GM12872 (cell line): ENCODE results near the gene CTNNA3.

ENCODE experiments used
- TF ChIP-seq, protein P1 (sequence below): IDR thresholded peaks from 3 replicates; pipeline ENCODE4 v1.5.1; 2011; ENCODE audit warnings: low read depth, mild to moderate bottlenecking, low read length, moderate library complexity; ENCODE audit not compliant: insufficient read depth

CTNNA3 gene

DNA sequence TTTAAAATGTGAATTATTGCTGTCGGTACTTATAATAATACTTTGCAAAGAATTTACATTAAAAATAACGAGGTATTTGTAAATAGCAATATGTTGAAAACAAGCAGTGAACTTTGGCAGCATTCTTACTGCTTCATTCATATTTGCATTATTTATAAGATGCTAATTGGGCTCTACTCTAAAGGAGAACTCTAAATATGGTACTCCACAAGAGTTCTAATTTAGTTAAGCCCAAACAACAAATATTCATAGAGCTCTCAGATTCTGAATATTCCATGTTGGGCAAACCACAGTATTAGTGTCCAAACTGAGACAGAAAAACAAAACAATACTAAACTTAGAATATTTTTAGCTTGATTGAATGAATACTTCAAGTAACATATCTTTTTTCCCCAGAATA, 1674.6 kb downstream of the CTNNA3 start:
- TF ChIP-seq, protein P1, sequence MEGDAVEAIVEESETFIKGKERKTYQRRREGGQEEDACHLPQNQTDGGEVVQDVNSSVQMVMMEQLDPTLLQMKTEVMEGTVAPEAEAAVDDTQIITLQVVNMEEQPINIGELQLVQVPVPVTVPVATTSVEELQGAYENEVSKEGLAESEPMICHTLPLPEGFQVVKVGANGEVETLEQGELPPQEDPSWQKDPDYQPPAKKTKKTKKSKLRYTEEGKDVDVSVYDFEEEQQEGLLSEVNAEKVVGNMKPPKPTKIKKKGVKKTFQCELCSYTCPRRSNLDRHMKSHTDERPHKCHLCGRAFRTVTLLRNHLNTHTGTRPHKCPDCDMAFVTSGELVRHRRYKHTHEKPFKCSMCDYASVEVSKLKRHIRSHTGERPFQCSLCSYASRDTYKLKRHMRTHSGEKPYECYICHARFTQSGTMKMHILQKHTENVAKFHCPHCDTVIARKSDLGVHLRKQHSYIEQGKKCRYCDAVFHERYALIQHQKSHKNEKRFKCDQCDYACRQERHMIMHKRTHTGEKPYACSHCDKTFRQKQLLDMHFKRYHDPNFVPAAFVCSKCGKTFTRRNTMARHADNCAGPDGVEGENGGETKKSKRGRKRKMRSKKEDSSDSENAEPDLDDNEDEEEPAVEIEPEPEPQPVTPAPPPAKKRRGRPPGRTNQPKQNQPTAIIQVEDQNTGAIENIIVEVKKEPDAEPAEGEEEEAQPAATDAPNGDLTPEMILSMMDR: no peak

GRCh38 chr10:66008221-66008620, 1687.8 kb downstream of the CTNNA3 start:
- TF ChIP-seq, protein P1: no peak

DNA sequence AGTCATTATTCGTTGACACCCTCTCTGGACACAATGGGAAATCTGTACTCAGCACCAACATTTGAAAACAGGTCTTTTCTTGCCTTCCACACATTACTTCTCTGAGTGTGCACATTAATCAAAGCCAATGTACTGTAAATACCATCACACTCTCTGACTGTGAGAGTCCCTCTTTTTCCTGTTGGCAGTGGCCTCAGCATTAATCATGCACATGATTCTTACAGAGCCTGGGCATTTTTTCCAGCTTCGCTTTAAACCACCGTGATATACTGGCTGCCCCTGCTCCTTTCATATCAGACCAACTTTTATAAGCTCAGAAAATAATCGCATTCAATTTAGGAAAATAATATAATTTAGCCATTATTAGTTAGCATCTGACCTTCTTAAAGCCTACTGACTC, 1689.6 kb downstream of the CTNNA3 start:
- TF ChIP-seq, protein P1: no peak

- TF ChIP-seq, protein P1: no peak
These were observed 1702.5 kb downstream of the CTNNA3 start for GRCh38 chr10:65993451-65993850.

DNA sequence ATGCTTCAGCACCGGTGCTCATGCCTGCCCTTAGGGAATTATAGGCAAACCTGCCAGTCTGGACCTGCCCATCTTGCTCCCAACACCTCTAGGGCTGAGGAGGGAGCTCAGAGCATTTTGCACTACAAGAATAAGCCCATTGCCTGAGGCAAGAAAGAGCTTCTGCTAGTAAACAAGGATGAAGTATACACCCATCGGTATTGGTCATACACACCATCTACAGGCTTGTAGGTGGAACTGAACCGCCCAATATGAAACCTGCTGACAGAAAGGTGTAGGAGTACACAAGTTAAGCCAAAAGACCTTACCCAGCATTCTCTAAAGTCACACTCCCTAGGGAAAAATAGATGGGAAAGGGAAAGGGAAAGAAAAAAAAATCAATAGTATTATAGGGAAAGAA, 1727.1 kb downstream of the CTNNA3 start:
- TF ChIP-seq, protein P1: no peak

DNA sequence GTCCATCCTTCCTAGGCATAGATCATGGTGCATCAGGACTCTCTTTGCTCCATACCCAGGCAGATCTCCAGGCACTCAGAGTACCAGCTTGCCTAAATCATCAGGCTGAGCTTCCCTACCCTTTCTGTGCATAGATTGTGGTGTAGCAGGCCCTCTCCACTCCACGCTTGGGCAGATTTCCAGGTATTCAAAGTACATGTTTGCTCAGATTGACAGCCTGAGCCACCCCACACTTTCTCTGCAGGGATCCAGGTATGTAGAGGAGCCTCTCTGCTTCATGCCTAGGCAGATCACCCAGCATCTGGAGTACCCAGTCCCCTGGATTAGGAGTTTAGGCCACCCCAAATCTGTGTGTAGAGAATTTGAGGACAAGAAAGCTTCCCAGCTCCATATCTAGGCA, 1727.6 kb downstream of the CTNNA3 start:
- TF ChIP-seq, protein P1: no peak

DNA sequence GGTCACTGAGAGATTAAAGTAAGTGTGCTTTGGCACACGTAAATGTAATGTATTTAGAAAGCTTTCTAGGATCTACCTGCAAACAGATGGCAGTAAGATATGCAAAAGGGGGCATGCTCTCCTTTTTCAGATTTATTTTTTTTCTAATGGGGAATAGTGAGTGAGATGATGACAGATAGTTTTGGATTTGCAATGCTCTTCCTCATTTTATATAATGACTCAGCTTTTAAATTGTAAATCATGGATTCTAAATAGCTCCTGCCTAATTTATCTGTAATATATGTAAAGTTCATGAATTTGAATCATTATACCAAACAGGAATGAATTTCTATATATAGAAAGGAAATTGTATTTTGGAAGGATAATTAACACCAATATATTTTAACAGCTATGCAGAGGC, 1731.8 kb downstream of the CTNNA3 start:
- TF ChIP-seq, protein P1: no peak

DNA sequence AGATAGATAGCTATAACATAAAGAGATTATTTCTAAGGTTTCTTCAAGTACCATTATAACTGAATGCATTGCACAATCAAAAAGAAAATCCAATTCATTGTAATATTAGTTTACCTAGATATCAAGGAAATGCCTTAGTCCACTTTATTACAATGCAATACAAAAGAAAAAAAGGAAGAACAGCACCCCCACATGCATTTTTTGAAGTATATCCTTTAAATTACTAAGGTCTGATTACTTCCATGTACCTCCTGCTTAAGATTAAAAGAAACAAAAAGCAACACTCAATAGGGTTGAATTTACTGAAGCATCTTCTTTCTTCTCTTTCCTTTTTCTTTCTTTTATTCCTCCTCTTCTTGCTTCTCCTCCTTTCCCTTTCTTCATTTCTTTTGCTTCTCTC, 1743.9 kb downstream of the CTNNA3 start:
- TF ChIP-seq, protein P1: no peak
